ENCODE data around the gene NPLOC4.

NPLOC4 gene

DNA sequence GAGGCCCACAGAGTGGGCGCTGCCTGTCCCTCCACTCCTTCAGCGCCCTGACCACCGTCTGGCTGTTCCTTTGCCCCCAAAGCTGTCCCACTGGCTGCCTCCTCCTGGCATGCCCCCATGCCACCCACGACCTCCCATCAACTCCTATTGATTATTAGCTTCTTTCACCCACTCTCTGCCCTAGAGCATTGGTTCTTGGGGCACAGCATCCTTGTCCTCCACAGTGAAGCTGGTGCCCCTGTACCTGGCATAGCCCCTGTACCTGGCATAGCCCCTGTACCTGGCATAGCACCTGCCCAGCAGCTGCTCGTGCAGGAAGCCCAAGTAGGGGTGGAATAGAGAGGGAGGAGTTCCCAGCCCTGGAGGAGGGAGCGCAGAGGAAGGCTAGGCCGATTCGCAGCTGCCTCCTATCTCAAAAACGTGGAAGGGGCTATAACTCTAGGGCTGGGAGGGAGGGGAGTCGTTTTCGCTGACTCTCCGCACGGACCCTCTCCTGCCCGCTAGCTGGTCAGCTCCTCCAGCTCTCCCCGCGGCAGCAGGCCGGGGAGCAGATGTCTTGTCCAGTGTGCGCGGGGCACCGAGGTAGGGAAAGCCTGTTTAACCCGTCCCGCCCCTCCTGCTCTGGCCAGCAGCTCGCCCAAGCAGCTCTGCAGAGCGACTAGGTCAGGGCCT is 118.7 kb downstream of the NPLOC4 start:
- no peak for DNase-seq (ENCODE audit: low spot score)

DNA sequence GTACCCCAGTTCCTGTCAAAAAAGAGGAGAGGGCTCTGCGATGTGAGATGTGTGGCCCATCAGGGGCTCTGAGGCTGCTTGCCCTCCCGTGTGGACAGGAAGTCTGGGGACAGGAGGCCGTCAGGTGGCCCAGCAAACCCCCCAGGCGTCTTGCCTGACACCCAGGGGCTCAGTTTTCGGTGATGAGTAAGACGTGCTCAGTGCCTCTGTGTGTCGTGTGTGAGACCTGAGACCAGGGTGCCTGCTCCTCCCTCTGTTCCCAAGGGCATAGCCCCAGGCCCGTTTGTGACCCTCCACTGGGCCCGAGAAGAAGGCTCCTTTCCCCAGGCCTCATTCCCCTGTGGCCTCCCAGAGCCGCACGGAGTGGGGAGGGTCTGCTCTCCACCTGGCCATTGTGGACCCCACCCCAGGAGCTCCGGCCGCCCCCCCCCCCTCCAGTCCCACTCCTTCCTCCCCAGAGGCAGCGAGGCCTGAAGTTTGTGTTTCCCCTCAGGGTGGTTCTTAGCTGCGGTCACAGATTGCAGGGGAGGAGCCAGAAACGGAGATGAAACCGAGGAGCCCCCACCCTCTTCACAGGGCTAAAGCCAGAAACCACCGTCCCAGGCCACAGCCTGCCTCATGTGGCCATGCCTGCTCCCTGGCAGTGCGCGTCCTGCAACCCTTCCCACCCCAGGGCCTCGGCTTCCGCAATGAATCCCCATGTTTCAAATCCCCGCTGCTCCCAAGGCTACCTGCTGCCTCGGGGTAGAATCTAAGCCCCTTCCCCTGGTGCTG is 119.4 kb downstream of the NPLOC4 start:
- no peak for DNase-seq (ENCODE audit: low spot score)

DNA sequence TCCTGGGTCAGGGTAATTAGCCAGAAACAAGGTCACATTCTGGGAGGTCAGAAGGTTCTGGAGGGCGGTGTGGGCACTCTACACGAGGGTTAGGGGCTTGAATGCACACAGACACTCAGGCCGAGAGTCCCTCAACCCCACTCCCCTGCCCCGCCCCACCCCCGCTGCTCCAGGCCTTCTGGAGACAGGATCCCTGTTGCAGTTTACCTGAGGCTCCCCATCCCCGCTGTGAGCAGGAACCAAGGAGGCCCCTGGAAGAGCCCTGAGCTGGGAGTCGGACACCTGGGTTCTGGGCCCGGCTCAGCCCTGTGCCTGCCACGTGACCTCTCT is 119.9 kb downstream of the NPLOC4 start:
- DNase-seq (ENCODE audit: low spot score) = no peak

DNA sequence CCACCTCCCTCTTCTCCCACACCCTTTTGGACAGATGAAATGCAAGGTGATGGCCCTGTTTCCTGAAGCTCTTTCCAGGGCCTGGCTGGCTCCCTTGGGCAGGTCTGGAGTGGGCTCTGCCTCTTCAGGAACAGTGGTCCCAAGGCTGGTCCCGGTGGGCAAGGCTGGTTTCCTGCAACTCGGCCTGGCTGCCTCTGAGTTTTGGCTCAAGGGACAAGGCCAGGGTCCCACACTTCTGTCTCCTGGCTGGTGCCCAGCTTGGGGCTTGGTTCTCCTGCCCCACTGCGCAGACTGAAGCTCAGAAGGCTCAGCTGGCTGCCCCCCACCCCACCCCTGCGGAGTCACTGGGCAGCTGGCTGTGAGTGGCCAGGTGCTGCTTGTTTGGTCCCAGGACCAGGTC is 120.5 kb downstream of the NPLOC4 start:
- DNase-seq (ENCODE audit: low spot score) = no peak

DNA sequence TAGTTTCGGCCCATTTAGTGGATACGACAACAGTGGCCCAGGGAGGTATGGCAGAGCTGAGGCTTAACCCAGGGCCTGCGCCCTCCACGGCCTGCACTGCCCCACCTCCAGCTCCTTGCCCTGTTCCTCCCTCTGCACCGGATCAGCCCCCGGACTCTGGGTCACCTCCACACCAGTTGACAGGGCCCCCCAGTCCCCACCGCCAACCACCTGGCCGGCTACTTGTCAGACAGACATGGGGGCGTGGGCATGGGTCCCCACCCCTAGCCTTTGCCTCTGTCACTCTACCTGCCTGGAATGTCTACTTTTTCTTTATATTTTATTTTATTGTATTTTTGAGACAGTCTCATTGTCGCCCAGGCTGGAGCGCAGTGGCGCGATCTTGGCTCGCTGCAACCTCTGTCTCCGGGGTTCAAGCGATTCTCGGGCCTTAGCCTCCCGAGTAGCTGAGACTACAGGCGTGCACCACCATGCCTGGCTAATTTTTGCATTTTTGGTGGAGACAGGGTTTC is 121.3 kb downstream of the NPLOC4 start:
- no peak for DNase-seq (ENCODE audit: low spot score)

DNA sequence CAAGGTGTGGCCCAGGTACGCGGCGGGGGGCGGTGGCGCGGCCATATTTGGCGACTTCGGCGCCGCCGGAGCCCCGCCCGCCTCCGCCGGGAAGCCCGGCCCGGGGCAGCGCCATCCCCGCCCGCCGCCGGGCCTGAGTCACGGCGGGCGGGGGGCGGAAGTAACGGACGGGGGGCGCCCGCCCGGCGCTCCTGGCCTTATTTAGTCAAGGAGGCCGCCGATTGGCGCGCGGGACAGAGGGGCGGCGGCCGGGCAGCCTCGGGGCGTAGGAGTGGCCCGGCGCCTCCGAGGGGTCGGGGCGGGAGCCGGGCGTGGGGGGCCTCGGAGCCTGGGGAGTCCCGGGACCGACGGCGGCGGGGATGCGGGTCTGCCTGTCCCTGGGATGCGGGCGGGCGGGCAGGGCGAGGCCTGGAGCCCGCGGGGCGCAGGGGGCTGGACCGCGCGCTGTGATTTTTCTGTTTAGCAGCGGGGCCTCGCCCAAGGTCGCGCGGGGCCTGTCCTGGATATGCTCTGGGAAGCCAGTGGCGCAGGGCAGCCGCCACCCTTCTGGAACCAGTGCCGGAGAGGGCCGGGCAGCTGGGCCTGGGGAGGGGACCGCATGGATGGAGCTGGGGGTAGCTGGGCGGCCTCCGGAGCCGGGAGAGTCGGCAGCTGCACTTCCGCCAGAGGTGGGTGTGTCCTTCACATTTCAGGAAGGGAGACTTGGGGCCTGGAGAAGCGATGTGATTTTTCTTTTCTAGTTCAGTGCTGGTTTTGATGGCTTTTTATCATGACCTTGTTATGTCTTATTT is 122.0 kb downstream of the NPLOC4 start:
- peak; percentile 84 for DNase-seq (ENCODE audit: low spot score)

DNA sequence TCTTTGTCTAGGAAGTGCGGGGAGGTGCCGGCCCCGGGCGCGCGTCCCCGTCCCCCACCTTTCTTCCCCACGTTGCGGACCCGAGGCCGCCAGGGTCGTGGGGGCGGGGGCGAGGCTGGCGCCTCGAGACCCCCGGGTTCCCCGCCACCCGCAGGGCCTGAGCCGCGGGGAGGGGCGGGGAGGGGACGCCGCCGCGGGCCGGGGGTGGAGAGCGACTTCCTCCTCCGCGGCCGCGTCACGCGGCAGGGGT is 122.5 kb downstream of the NPLOC4 start:
- no peak for DNase-seq (ENCODE audit: low spot score)

DNA sequence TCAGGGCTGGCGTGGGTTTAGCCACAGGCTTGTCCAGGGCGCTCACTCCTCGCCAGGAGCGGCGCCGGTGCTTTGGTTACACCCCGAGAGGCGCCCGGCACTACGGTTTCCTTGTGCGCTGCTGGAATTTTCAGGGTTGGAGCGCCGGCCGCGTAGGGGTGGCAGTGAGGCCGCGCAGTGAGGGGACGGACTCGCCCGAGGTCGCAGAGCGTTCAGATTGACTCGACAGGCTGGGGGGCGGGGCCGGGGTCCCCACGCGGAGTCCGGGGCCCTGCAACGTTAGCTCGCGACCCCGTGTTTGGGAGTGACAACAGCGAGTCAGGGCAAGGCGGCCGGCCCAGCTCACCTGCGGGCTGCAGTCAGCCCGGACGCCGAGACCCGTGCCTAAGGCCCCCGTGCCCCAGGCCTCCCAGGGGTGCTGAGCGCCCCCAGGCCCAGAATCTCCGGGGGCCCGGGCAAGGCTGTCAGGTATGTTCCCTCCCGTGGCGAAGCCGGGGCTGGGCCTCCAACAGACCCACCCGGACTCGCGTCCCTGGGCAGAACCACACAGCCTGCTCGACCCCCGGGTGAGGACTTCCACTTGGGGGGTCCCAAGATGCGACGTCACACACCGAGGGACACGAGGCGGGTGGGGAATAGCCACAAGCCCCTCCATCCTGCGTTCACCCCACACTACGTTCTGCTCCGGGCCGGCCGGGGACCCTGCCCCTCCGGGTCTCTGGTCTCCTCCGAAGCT is 123.0 kb downstream of the NPLOC4 start:
- DNase-seq (ENCODE audit: low spot score) = no peak

DNA sequence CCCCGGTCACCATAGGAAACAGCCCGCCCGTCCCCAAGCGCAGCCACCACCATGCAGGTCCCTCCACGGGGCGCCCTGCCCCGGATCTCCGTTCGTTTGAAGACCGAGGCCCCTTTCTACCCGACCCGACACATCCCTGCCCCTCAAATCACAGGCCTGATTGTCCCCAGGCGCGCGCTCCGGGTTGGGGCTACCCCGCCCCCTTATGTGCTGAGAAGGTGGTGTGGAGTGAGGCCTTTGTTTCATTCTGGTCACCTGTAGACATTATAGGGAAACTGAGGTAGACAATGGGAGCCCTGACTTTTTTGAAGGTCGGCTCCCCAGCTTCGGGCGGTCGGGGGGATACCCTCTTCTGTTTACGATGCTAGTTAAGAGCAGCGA is 123.5 kb downstream of the NPLOC4 start:
- DNase-seq (ENCODE audit: low spot score) = no peak

DNA sequence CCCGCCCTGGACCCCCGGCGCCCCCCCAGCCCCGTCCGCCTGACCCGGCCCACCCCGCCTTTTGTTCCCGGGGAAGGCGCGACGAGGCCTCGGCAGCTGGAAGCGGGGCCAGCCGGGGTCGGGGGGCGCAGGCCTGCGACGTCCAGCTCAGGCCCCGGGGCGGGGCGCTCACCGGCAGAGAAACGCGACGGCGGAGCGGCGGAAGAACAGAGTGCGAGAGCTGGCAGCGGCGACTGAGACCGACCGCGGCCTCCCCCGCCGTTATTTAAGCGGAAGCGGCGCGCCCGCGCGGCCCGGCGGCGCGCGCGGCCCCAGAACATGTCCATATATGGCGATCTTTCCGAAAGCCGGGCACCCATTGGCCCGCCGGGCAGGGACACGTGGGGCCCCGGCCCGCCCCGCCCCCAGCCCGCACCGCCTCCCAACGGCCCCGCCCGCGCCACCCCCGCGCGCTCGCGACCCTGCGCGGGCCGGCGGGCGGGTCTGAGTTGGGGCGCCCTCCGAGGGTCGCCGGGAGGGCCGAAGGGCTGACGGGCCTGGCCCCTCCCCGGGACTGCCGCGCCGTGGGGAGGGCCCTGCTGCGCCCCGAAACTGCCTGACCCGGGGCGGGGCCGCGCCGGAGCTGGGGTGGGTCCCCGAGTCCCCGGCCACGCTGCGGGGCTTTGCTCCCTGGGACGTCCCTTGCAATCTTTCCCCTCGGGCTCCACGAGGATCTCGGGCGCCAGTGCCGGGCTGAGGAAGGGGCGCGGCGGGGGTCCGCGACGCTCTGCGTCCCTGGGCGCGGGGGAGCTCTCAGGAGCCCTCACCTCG is 124.1 kb downstream of the NPLOC4 start, which contains the start of gene ACTG1:
Gene ACTG1, minus strand, starts transcription at position 238 of the 810 bp plus-strand sequence. CDS start 445 bp downstream, outside the sequence.
- DNase-seq (ENCODE audit: low spot score) = peak; percentile 98

DNA sequence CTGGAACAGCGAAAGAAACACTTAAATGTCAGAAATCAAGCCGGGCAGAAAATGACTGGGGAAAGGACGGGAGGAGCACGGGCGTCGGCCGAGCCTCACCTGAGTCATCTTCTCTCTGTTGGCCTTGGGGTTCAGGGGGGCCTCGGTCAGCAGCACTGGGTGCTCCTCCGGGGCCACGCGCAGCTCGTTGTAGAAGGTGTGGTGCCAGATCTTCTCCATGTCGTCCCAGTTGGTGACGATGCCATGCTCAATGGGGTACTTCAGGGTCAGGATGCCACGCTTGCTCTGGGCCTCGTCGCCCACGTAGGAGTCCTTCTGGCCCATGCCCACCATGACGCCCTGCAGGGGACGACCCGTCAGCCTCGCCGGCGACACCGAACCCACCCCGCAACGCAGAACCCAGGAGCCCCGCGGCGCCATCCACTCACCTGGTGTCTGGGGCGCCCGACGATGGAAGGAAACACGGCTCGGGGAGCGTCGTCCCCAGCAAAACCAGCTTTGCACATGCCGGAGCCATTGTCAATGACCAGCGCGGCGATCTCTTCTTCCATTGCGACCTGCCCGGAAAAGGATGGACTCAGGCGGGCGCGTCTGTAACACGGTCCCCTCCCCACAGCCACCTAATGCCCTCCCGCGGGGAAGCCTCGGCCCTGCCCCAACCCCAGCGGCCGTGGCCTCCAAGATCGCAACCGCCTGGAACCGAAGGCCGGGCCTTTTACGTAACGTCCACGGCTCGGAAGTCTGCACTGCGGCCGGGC is 124.9 kb downstream of the NPLOC4 start:
- DNase-seq (ENCODE audit: low spot score) = no peak

DNA sequence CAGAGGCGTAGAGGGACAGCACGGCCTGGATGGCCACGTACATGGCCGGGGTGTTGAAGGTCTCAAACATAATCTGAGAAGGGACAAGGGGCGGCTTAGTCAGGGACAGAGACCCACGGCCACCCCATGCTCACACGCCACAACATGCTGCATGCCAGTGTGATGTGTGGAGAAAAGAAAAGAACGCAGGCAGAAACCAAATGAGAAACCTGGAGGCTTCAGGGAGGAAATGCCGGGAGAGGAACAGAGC is 125.4 kb downstream of the NPLOC4 start:
- no peak for DNase-seq (ENCODE audit: low spot score)

DNA sequence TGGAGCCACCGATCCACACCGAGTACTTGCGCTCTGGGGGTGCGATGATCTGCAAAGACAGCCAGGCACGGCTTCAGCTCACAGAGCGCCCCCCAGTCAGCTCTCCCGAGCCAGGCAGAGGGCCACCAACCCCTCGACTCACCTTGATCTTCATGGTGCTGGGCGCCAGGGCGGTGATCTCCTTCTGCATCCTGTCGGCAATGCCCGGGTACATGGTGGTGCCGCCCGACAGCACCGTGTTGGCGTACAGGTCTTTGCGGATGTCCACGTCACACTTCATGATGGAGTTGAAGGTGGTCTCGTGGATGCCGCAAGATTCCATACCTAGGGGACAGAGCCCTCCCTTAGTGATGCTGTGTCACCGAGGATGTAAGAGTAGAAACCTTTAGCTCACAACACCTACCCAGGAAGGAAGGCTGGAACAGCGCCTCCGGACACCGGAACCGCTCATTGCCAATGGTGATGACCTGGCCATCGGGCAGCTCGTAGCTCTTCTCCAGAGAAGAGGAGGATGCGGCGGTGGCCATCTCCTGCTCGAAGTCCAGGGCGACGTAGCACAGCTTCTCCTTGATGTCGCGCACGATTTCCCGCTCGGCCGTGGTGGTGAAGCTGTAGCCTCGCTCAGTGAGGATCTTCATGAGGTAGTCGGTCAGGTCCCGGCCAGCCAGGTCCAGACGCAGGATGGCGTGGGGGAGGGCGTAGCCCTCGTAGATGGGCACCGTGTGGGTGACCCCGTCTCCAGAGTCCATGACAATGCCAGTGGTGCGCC is 125.9 kb downstream of the NPLOC4 start:
- DNase-seq (ENCODE audit: low spot score) = no peak

DNA sequence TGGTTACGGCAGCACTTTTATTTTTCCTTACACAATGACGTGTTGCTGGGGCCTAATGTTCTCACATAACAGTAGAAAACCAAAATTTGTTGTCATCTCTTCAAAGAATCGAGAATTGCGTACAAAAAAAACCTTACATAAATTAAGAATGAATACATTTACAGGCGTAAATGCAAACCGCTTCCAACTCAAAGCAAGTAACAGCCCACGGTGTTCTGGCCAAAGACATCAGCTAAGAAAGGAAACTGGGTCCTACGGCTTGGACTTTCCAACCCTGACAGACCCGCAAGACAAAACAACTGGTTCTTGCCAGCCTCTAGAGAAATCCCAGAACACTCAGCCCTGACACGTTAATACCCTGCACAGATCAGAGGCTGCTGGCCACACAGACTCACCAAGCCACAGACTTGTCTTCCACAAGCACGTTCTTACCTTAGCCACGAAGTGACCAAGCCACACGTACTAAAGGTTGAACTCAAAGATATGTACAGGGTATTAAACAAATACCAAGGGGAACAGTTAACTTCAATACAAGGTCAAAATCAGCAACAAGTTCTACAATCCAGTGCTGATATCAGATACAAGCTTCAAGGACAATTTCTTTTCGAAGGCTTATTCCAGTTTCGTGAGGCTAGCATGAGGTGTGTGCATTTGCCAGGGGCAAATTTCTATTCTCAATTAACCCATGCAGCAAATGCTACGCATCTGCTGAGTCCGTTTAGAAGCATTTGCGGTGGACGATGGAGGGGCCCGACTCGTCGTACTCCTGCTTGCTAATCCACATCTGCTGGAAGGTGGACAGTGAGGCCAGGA is 126.7 kb downstream of the NPLOC4 start:
- DNase-seq (ENCODE audit: low spot score) = no peak

DNA sequence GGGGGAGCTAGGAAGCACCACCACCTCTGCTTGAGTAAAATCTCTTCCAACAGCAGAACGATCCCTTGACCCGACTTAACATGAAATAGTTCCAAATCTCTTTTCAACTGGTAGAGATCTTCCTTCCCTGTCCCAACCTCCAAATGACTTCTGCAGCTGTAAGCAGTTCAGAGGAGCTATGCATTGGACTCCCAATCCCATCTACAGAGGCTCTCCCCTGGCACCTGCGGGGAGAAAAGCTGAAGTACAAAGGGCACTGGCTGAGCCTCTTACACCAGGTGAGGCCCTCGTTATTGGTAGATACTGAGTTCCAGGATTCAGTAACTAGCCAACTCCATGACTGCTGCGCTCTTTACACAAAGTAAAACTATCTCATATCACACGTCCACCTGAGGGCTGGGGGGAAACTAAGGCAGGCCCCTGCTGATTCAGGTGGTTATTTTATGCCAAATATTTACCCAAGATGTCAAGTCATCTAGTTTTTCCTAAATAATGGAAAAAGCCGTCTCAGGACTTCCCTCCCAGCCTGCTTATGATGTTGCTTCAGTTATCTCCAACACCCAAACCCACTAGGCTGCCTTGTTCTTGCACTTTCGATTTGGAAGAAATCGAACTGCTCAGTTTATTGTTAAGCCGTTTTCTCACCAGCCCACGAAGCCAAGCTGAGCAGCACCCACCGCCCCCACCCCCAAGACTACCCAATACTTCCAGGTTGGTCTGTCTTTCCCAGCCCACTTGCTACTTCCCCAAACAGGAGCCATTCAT is 127.5 kb downstream of the NPLOC4 start:
- DNase-seq (ENCODE audit: low spot score) = no peak

DNA sequence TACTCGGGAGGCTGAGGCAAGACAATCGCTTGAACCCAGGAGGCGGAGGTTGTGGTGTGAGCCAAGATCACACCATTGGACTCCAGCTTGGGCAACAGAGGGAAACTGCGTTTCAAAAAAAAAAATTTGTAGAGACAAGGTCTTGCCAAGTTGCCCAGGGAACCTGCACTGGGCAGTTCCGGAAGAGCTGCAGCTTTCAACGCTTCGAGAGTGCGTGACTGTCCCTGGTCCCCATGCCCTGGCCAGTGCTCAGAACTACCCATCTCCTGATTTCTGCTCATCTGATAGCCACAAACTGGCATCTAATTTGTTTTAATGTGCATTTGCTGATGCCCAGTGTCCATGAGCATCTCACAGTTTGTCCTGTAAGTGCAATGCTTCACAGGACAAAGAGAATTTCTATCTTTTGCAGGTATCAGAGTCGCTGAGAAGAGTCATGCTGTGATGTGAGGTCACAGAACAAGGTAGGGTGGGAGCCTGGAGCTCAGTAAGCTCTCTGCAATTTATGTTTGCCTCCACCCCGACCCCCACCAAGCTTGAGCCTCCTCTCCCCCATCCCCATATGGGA is 128.2 kb downstream of the NPLOC4 start:
- peak; percentile 64 for DNase-seq (ENCODE audit: low spot score)
